AG09309 (cell line): Measurements from ENCODE around the gene TXNIP.

ENCODE experiments used
- DNase-seq: peaks from one replicate; pipeline ENCODE4 v3.0.0-alpha.2; 2010; ENCODE audit warnings: low read depth
- H3K4me3 ChIP-seq: 2 replicates; pipeline ENCODE4 v1.5.1; 2011; ENCODE audit warnings: mild to moderate bottlenecking, low read depth, low read length, moderate library complexity; ENCODE audit not compliant: control insufficient read depth
- CTCF ChIP-seq: IDR thresholded peaks from 2 replicates; pipeline ENCODE4 v1.5.1; 2011; ENCODE audit warnings: mild to moderate bottlenecking, low read depth, low read length, inconsistent platforms; ENCODE audit not compliant: insufficient read depth, control insufficient read depth; ENCODE audit errors: missing control alignments

The TXNIP gene

GRCh38 chr1:145972580-145972979 is 23.8 kb downstream of the TXNIP start:
- TF ChIP-seq CTCF: no peak
- DNase-seq: no peak
- H3K4me3 ChIP-seq: no peak overlapping the region

GRCh38 chr1:145967288-145967687 is 29.1 kb downstream of the TXNIP start:
- no peak for TF ChIP-seq CTCF
- no peak for DNase-seq
- no peak overlapping the region for H3K4me3 ChIP-seq

GRCh38 chr1:145965119-145965744 is 31.1 kb downstream of the TXNIP start:
- H3K4me3 ChIP-seq: peak overlapping the region; percentile 46
- DNase-seq: no peak
- TF ChIP-seq CTCF: no peak

GRCh38 chr1:145964328-145965118 is 31.9 kb downstream of the TXNIP start, which contains the start of the genes ANKRD34A and POLR3GL:
ANKRD34A (minus strand) TSS chr1:145964575; CDS start chr1:145961759, 2,816 bp downstream.
POLR3GL (plus strand) TSS chr1:145964690; CDS start chr1:145974866, 10,176 bp downstream.
- peak; percentile 61 for DNase-seq
- H3K4me3 ChIP-seq: peak within 1 kb of the TSS; percentile 46
- no peak for TF ChIP-seq CTCF

GRCh38 chr1:145963265-145964019 is 32.9 kb downstream of the TXNIP start:
- H3K4me3 ChIP-seq: peak overlapping the region; percentile 46
- DNase-seq: no peak
- no peak for TF ChIP-seq CTCF
